Esophagus muscularis mucosa (tissue), 4 donors: ENCODE results near the gene ATG16L2. TPM values are rescaled to one million over a fixed set of nuclear protein-coding genes. Genes with fewer than 3 reads are reported as not detected.

Experiments used
- DNase-seq: peaks from one replicate; pipeline ENCODE4 v3.0.0-alpha.2; 2017; ENCODE audit errors: extremely low spot score
- H3K27ac ChIP-seq, 4 donors: fragments of 200-600 bp; sonication (generic); replicated peaks in 1 of 4; 1 replicate in 3 of 4; 2 replicates in 1 of 4; pipeline ENCODE4 v1.5.1; 2016 to 2019; ENCODE audit warnings: mild to moderate bottlenecking in 1 of 4
- H3K27me3 ChIP-seq, 4 donors: fragments of 200-600 bp; sonication (generic); one replicate each; pipeline versions ENCODE4 v1.5.1 to v1.6.0; 2016 to 2019
- H3K36me3 ChIP-seq, 4 donors: fragments of 200-600 bp; sonication (generic); one replicate each; pipeline ENCODE4 v1.5.1; 2016 to 2019
- H3K4me1 ChIP-seq, 4 donors: fragments of 200-600 bp; sonication (generic); one replicate each; pipeline ENCODE4 v1.5.1; 2016 to 2019
- H3K4me3 ChIP-seq, 4 donors: fragments of 200-600 bp; sonication (generic); 1 replicate in 2 of 4; 2 replicates in 2 of 4; pipeline ENCODE4 v1.5.1; 2016 to 2019; ENCODE audit warnings: mild to moderate bottlenecking in 4 of 4, moderate library complexity in 1 of 4
- H3K9me3 ChIP-seq, 4 donors: fragments of 200-600 bp; sonication (generic); 1 replicate in 3 of 4; 2 replicates in 1 of 4; pipeline ENCODE4 v1.5.1; 2016 to 2019
- EP300 ChIP-seq: sonication (generic); formaldehyde crosslinking; IDR thresholded peaks from one replicate; pipeline ENCODE4 v1.6.1; 2017; ENCODE audit warnings: antibody characterized with exemption
- POLR2A ChIP-seq: fragments of 450-650 bp; IDR thresholded peaks from one replicate; pipeline ENCODE4 v1.6.1; 2017; ENCODE audit warnings: antibody characterized with exemption, moderate library complexity, mild to moderate bottlenecking, low read depth
- POLR2AphosphoS5 ChIP-seq, 2 donors: sonication (generic); formaldehyde crosslinking; IDR thresholded peaks; one replicate each; pipeline ENCODE4 v1.6.1; 2017; ENCODE audit warnings: antibody characterized with exemption in 2 of 2
- WGBS: methylation state at CpG from one replicate; pipeline ENCODE4 v1.1.5; 2018; 5-methylcytosine and 5-hydroxymethylcytosine counted together
- intact Hi-C: fragments of 100-400 bp; cut with DNase I; formaldehyde crosslinking; loops from one replicate; pipeline ENCODE4 v1.15.1; 2023
- total RNA-seq, 4 donors: library from RNA; depleted of rRNA; stranded (reverse); fragments of >200 nt; gene quantifications; one replicate each; pipeline versions ENCODE4 v1.1.0 to v1.2.1, GENCODE V29; 2016
- TF ChIP-seq, protein P1 (sequence below), 3 experiments: fragments of 200-600 bp in 2 of 3; fragments of 450-650 bp in 1 of 3; sonication (generic) in 2 of 3; IDR thresholded peaks; one replicate each; pipeline ENCODE4 v1.5.1; 2017 to 2019; ENCODE audit warnings: antibody characterized with exemption in 3 of 3, mild to moderate bottlenecking in 2 of 3, moderate library complexity in 1 of 3

ATG16L2 gene
- total RNA-seq, 4 donors from 2014 or later, result 11.8 to 19.3 (median 18.2) TPM

- TF ChIP-seq EP300 (no peak), POLR2AphosphoS5 (IDR thresholded peaks at IDR 0.05) (no peak), POLR2A (no peak)
- TF ChIP-seq, protein P1, sequence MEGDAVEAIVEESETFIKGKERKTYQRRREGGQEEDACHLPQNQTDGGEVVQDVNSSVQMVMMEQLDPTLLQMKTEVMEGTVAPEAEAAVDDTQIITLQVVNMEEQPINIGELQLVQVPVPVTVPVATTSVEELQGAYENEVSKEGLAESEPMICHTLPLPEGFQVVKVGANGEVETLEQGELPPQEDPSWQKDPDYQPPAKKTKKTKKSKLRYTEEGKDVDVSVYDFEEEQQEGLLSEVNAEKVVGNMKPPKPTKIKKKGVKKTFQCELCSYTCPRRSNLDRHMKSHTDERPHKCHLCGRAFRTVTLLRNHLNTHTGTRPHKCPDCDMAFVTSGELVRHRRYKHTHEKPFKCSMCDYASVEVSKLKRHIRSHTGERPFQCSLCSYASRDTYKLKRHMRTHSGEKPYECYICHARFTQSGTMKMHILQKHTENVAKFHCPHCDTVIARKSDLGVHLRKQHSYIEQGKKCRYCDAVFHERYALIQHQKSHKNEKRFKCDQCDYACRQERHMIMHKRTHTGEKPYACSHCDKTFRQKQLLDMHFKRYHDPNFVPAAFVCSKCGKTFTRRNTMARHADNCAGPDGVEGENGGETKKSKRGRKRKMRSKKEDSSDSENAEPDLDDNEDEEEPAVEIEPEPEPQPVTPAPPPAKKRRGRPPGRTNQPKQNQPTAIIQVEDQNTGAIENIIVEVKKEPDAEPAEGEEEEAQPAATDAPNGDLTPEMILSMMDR (IDR thresholded peaks at IDR 0.05), result no peak
- H3K9me3 ChIP-seq, result no peaks in the 10 kb centered on the region
- peaks cover 0 to 23% (median 15%) of the 10 kb centered on the region in 4 donors for H3K36me3 ChIP-seq
- H3K27me3 ChIP-seq, result no peaks in the 10 kb centered on the region
- H3K4me3 ChIP-seq, result no peak overlapping the region
- H3K4me1 ChIP-seq, result peaks cover 26 to 38% (median 30%) of the 10 kb centered on the region in 4 donors
- H3K27ac ChIP-seq, result peak overlapping the region in 2 of 4 donors; percentile 30
- DNase-seq, result no peak
- intact Hi-C loops, result no loop called here
- 100% methylated on average over 1 of the region's 7 CpGs for WGBS
Observed at GRCh38 chr11:72828692-72829101, 14.5 kb downstream of the ATG16L2 start.

GRCh38 chr11:72829178-72829577 is 15.0 kb downstream of the ATG16L2 start:
- no peak for DNase-seq
- 81% methylated on average over 7 of the region's 13 CpGs for WGBS
- intact Hi-C loops, result no loop called here
- no peak for TF ChIP-seq POLR2A
- H3K4me1 ChIP-seq, result peaks cover 31 to 42% (median 34%) of the 10 kb centered on the region in 4 donors
- no peak overlapping the region for H3K4me3 ChIP-seq
- H3K9me3 ChIP-seq, result no peaks in the 10 kb centered on the region
- H3K27ac ChIP-seq, result no peak overlapping the region
- peaks cover 0 to 23% (median 15%) of the 10 kb centered on the region in 4 donors for H3K36me3 ChIP-seq
- H3K27me3 ChIP-seq, result no peaks in the 10 kb centered on the region

DNA sequence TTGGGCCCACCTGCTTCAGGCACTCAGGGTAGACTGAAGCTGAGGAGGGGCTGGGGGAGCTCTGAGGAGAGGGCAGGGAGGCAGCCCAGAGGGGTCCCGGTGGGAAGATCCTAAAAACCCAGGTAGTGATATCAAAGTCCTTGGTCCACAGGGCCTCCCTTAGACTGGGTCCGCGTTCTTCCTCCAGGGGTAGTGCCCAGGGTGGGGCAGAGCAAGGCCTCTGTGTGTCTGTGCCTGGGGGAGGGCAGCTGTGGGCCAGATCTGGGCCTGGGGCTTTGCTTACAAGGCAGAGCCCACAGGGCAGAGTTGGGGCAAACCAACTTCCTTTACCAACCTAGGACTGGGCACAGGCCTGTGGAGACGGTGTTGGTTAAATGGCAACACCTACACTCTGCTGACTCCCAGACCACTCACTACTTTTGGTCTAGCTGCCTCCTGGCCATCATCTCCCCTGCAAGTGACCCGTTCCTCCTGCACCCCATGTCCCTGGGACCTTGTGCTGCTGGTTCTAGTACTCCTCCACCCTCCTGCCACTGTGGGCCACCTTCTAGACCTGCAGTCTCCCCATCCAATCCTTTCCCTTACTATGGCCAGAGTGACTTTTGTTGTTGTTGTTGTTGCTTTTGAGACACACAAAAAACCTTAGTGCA is 15.8 kb downstream of the ATG16L2 start:
- DNase-seq, result no peak
- WGBS, result 88% methylated on average over 2 of the region's 5 CpGs
- intact Hi-C loops, result loop anchor here (5.0 kb wide), 3 partner anchors 312 to 457 kb away; partner anchors contain the start of gene FCHSD2

DNA sequence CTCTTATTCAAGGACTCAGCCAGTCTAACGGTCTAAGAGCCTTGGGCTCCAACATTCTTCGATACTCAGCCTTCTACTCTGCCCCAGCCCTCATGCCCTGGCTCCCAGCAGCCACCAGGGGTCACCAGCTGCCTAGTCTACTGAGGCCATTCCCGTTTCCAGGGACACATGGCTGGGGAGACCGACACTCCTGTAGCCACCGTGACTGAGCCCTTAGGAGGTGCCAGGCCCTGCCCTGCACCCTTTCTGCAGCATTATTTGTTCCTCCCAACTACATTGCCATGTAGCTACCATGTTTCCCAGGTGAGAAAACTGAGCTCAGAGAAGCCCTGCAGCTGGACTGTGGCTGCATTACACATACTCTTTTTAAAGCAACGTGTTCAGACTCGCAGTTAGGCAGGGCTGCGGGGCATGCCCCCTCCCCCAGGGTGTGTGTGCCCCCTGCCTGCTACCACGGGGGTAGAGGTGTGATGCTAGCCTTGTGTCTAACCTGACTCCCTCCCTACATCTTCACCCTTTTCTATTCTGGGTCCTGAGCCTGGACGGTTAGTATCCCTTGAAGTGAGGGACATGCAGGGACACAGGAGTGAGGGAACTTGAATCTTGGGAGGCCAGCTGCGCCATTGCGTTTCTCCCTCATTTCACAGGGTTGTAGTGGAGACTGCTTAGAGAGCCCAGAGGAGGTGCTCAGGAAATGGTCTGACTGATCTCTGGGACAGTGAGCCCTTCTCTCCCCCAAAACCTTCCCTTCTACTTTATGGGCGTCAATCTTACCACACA is 17.5 kb downstream of the ATG16L2 start:
- DNase-seq, result no peak
- H3K27ac ChIP-seq, result peak overlapping the region; percentile 59 to 76 (median 72)
- no peak overlapping the region for H3K4me3 ChIP-seq
- peaks cover 0 to 26% (median 15%) of the 10 kb centered on the region in 4 donors for H3K36me3 ChIP-seq
- H3K27me3 ChIP-seq, result no peaks in the 10 kb centered on the region
- WGBS, result 38% methylated on average over 13 of the region's 13 CpGs
- TF ChIP-seq POLR2AphosphoS5 (IDR thresholded peaks at IDR 0.05), result peak; percentile 60 to 63
- TF ChIP-seq, protein P1 (IDR thresholded peaks at IDR 0.05), result peak; percentile 90 to 98 (median 94)
- TF ChIP-seq POLR2A, result no peak
- intact Hi-C loops, result loop anchor here (1.0 to 5.0 kb wide), 4 partner anchors 311 to 456 kb away; partner anchors contain the start of gene FCHSD2
- H3K9me3 ChIP-seq, result no peaks in the 10 kb centered on the region
- peaks cover 52 to 68% (median 59%) of the 10 kb centered on the region in 4 donors for H3K4me1 ChIP-seq

More for the DNA sequence above, 15.8 kb downstream of the ATG16L2 start:
- no peak overlapping the region for H3K27ac ChIP-seq
- no peak for TF ChIP-seq POLR2A
- TF ChIP-seq EP300, result no peak
- TF ChIP-seq, protein P1 (IDR thresholded peaks at IDR 0.05), result no peak
- no peak for TF ChIP-seq POLR2AphosphoS5 (IDR thresholded peaks at IDR 0.05)
- H3K4me1 ChIP-seq, result peaks cover 39 to 51% (median 42%) of the 10 kb centered on the region in 4 donors
- H3K27me3 ChIP-seq, result no peaks in the 10 kb centered on the region
- H3K9me3 ChIP-seq, result no peaks in the 10 kb centered on the region
- H3K4me3 ChIP-seq, result no peak overlapping the region
- H3K36me3 ChIP-seq, result peaks cover 0 to 23% (median 15%) of the 10 kb centered on the region in 4 donors
